Measurements from ENCODE around the gene KLHL13.

The KLHL13 gene

GRCh38 chrX:117992192-117992723 lies 124.4 kb downstream of the KLHL13 start:
- no peak for DNase-seq (ENCODE audit: low read depth)
- no peak for TF ChIP-seq CTCF (conservative IDR thresholded peaks at IDR 0.05; ENCODE audit: low read length)
- no peak overlapping the region for H3K4me3 ChIP-seq (ENCODE audit: low read length)

GRCh38 chrX:117990438-117990837 lies 126.2 kb downstream of the KLHL13 start:
- no peak for DNase-seq (ENCODE audit: low read depth)
- TF ChIP-seq CTCF (conservative IDR thresholded peaks at IDR 0.05; ENCODE audit: low read length): no peak
- no peak overlapping the region for H3K4me3 ChIP-seq (ENCODE audit: low read length)

- no peak for TF ChIP-seq CTCF (conservative IDR thresholded peaks at IDR 0.05; ENCODE audit: low read length)
- DNase-seq (ENCODE audit: low read depth): no peak
- H3K4me3 ChIP-seq (ENCODE audit: low read length): no peak overlapping the region
Observed at GRCh38 chrX:117989512-117989911, 127.1 kb downstream of the KLHL13 start.

- no peak for TF ChIP-seq CTCF (conservative IDR thresholded peaks at IDR 0.05; ENCODE audit: low read length)
- no peak for DNase-seq (ENCODE audit: low read depth)
- no peak overlapping the region for H3K4me3 ChIP-seq (ENCODE audit: low read length)
Observed at GRCh38 chrX:117987373-117987772, 129.2 kb downstream of the KLHL13 start.

DNA sequence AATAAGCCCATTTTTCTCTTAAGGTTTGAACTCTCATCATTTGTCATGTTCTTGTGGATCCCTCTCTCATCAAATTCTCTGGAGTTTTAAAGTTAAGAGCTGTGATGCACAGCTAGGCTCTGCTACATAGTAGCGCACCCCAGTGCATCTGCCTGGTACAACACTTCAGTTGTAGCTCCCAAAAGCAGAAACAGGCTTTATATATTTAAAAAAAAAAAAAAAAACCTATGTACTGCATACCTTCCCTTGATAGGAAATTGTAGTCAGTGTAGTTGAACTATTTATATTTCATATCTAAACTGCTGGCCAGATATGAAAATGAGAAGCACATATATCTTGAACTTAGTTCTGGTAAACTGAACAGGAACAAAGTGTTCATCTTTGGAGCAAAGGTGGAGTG lies 131.4 kb downstream of the KLHL13 start:
- no peak for TF ChIP-seq CTCF (conservative IDR thresholded peaks at IDR 0.05; ENCODE audit: low read length)
- no peak overlapping the region for H3K4me3 ChIP-seq (ENCODE audit: low read length)
- DNase-seq (ENCODE audit: low read depth): no peak

GRCh38 chrX:117982694-117983392 lies 133.8 kb downstream of the KLHL13 start:
- no peak for DNase-seq (ENCODE audit: low read depth)
- TF ChIP-seq CTCF (conservative IDR thresholded peaks at IDR 0.05; ENCODE audit: low read length): no peak
- no peak overlapping the region for H3K4me3 ChIP-seq (ENCODE audit: low read length)

DNA sequence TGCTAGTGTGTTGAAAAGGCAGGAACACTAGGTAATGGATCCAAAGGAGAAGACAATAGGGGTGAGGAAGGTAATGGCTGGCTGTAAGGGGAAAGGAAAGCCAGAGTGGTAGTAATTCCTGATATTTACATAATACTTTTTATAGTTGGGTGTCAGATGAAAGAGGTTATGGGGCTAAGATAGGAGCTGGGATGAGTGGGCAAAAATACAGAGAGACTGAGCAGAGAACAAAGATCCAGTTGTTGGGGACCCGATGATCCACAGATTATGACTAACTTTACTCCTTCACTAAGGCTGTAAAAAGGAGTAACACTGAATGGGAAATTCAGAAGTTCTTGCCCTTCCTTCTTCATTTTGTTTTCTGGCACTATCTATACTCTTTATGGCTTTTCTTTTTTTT lies 138.2 kb downstream of the KLHL13 start:
- no peak for DNase-seq (ENCODE audit: low read depth)
- H3K4me3 ChIP-seq (ENCODE audit: low read length): no peak overlapping the region
- TF ChIP-seq CTCF (conservative IDR thresholded peaks at IDR 0.05; ENCODE audit: low read length): no peak

All from AG10803 (cell line).